HUDEP-2 (cell line): ENCODE measurements around the gene NME4.
"Not testable (repeated sequence)": the region's sequence is repeated elsewhere in the genome, so short reads cannot be mapped to it uniquely, and the experiment has no call there.

ENCODE experiments used
- DNase-seq, 76 experiments: peaks; one replicate each; lab custom pipeline; 2025; ENCODE audit not compliant: unreplicated experiment in 76 of 76; lab: John Stamatoyannopoulos, UW

The NME4 gene

DNA sequence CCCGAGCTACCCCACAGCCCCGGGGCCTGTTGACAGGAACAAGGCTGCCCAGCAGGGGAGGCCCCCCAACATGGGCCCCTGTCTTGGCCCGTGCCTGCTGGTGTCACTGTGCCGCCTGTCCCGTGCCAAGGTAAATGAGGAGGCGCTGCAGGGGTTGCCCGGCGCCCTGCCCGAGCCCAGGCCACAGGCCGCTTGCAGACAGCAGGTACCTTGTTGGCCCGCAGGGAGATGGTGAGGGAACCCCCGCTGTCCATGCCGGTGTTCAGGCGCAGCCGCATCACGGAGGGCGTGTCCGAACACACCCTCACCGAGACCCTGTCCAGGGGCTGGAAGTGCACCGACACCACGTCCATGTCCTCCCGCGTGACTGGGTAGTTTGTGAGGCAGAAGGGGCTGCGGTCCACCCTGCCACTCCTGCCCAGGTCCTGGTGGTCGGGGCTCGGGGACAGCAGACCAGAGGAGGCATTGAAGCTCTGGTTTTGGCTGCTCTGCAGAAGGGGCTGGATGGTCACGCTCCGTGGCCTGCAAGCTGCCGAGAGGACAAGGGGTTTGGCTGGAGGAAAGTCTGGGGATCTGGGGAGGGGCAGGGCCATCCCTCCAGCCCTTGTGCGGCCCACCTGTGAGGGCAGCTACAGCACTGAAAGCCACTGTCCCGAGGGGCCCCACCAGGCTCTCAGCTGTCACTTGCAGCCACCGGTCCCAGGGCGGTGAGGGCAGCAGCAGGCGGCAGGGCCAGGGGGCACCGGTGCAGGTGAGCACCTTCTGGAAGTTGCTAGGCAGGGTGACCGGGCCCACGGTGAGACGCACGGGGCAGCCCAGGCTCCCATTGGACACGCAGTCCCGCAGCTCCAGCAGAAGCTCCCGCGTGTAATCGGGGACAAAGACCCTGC is 20.8 kb upstream of the NME4 start:
- no peak for DNase-seq

DNA sequence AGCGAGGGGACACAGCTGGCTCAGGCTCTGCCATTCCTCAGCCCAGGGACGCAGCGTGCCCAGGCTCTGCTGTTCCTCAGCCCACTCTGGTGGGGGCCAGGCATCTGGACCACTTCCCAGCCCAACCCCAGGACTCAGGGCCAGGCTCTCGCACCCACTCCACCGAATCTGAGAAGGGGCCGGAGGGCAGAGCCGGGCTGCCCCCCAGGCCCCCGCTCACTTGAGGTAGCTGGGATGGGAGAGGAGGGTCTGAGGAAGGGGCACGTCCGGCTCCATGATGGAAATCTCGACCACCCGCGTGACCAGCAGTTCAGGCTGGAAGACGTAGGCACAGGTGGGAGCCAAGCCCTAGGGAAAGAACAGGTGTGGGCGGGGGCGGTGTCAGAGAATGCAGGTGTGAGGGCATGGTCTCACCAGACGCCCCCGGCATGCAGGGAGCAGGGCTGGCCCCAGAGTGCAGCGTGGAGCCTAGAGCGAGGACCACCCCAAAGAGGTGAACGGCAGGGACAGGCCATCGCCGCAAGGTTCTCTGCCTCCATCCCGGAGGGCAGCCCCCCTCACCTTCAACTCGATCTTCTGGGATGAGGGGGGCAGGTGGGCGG is 20.1 kb upstream of the NME4 start:
- DNase-seq: no peak

DNA sequence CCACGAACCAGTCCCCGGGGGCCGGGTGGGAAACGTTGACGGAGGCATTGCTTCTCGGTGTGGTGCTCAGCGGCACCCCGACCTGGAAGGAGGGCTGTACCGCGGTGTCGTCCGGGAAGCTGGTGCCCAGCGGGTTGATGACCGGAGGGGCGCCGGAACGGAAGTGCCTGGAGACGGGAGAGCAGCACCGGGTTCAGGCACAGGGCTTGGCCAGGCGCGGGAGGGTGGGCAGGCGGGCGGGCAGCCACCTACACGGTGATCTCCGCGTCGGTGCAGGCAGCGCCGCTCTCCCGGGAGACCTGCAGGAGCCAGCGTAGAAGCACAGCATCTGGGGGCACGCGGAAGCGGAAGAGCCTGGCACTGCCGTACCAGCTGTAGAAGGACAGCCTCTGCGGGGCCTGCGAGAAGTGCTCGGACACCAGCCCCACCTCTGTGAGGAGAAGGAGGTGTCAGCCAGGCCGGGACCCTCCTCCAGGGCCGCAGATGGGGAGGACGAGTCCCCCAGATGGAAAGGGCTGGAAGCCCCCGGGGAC is 19.5 kb upstream of the NME4 start:
- no peak for DNase-seq

DNA sequence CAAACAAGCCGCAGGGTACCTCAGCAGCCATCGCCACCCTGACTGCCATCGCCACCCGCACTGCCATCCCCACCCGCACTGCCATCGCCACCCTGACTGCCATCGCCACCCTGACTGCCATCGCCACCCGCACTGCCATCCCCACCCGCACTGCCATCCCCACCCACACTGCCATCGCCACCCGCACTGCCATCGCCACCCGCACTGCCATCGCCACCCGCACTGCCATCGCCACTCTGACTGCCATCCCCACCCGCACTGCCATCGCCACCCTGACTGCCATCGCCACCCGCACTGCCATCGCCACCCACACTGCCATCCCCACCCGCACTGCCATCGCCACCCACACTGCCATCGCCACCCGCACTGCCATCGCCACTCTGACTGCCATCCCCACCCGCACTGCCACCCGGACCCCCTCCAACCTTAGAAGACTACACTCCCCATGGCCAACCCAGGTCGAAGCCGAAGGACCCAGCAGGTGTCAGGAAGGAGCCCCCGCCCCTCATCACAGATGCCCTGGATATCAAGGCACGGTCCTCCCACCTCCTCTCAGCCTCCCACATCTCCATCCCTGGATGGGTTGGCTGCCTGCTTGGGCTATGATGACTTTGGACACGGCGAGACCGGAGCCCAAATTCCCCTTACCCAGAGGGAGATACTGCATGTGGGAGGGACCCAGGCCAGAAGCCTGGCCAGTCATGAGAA is 18.7 kb upstream of the NME4 start:
- not testable (repeated sequence) for DNase-seq

DNA sequence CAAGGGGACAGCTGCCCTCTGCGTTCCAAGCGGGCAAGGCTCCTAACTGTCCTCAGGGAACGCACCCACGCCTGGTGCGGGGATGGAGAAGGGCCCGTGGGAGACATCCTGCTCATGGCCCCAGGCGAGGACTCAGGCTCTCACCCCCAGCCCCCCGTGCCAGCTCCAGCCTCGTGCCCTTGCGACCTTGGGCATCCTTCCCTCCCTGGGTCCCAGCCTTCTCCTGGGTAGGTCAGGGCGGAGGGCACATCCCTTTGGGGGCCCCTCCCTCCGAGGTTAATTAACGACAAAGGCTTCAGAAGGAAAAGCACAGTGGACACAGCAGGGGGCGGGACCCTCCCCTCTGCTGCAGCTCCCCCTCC is 18.2 kb upstream of the NME4 start:
- DNase-seq: no peak

DNA sequence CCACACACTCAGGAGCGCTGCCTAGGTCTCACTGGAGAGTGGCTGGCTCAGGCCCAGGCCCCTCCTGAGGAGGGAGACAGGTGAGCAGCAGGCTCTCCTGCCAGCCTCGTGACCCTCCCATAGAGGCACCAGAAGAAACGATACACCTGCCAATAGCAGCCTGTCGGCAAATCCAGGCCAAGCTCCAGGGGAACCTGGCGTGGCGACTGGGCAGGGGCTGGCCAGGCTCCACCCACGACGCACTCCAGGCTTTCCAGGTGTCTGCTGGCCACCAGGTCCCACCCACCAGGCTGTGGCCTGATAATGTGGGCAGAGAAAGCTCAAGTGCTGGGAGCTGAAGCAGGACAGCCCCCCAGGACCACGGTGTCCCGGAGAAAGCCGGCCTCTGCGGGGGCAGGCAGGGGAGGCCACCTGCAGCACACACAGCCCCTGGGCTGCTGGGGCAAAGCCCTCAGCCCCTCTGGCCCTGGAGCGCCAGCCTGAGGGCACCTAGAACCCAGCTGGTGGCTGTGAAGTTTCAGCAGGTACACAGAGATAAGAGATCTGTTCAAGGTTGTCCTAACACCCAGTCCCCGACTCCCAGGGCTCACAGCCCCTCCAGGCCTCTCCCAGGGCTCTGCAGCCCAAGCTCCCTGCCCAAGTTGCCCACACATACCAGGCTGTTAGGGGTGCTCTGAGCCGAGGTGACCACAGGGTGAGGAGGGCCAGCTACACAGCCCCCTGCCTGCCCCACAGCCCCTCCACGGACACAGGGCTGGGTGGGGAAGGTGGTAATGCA is 17.6 kb upstream of the NME4 start:
- no peak for DNase-seq

DNA sequence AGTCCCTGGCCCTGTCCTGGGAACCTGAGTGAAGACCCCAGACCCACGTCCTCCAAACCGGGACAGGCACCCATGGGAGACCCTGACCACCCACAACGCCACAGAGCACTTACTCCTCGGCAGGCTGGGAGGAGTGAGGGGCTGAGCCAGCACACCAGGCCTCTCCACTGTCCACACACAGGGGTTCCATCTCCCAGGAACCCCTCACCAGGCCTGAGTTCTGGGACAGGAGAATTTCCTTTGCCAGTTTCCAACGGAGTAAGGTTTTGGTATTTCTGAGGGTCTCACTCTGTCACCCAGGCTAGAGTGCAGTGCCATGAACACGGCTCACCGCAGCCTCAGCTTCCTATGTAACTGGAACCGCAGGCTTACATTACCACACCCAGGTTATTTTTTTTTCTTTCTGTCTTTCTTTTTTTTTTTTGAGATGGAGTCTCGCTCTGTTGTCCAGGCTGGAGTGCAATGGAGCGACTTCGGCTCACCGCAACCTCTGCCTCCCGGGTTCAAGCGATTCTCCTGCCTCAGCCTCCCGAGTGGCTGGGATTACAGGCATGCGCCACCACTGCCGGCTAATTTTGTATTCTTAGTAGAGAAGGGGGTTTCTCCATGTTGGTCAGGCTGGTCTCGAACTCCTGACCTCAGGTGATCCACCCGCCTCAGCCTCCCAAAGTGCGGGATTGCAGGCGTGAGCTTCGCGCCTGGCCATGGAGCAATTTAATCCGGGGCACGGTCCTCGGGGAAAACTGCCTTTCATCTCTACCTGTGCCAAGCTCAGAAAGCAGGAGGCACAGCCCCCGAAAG is 16.8 kb upstream of the NME4 start:
- DNase-seq: no peak

DNA sequence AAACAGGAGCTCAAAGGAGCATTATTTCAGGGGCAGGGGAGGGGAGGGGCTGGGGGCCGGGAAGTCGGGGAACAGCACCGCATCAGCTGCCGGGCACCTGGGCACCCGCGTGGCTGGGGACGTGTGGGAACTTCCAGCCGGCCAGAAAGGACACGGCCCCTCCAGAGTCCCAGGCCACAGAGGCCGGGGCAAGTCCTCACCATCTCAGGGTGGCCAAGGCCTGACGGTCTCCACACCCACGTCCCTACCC is 16.3 kb upstream of the NME4 start:
- DNase-seq: no peak

DNA sequence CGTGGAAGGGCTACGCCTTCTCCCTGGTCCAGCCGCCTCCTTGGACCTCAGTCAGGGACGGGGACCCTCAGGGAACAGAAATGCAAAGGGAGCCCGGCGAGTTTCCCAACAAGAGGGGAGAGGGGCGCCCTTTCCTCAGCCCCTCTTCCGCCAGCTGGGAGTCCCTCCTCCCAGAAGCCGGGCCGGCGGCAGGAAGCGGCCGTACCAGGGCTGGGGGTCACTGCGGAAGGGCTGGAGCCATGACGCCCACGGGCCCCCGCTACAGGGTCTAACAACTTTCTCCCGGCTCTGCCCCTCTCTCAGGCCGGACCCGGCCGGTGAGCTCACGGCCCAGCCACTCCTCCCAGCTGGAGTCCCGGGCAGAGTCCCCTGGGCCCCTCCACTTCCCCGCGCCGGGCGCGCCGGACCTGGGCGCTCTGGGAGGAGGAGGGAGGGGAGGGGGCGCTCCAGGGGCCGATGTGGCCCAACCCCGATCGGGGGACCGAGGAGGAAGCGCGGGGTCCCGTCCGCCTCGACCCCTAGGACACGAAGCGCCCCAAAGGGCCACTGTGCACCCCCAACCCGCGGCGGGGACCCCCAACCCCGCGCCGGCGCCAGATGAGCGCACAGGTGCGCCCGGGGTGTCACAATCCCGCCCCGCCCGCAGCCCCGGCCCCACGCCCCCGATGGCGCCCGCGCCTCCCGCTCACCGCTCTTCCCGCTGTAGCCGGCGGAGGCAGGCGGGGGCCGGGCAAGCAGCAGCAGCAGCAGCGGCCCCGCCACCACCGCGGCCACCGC is 15.8 kb upstream of the NME4 start:
- DNase-seq: peak in 2 of 76 experiments; percentile 35 to 50

DNA sequence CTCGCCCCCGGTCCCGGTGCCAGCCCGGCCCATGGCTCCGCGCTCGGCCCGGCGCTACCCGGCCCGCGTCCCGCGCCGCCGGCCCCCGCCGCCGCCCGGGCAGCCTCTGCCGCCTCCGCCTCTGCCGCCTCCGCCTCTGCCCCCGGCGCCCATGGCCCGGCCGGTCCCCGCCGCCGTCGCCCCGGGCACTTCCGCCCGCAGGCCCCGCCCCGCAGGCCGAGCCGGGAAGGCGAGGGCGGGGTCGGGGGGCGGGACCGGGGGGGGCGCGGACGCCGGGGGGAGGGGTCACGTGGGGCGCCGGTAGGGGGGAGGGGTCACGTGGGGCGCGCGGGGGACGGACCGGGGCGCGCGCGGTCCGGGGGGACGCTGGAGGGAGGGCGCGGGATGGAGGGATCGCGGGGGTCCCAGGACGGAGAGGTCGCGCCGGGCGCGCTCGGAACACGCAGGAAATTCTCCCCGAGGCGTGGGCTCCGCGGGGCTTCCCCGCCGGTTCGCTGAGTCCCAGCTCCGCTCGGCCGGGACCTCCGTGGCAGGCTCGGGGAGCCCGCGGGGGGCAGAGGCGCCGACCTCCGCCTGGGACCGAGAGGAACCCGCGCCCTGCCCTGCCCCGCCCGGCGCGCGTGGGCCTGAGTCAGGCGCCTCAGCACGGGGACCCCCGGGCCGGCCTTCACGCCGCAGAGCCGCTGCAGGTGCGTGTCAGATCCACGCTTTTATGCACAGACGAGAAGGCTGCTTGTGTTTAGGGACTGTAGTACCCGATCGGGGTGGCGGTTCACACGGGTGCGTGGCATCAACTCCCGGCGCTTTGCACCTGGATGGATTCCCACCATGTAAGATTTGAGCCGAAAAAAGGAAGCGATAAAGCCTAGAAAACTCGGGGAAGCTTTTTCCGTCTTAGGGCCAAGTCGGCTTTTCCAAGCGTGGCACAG is 14.9 kb upstream of the NME4 start, which contains the start of gene PGAP6:
Gene PGAP6 (minus strand): TSS at position 190 of the 929 bp plus-strand sequence. CDS start 157 bp downstream, at position 33.
- DNase-seq: peak in 51 of 76 experiments; percentile 7 to 72 (median 53)

DNA sequence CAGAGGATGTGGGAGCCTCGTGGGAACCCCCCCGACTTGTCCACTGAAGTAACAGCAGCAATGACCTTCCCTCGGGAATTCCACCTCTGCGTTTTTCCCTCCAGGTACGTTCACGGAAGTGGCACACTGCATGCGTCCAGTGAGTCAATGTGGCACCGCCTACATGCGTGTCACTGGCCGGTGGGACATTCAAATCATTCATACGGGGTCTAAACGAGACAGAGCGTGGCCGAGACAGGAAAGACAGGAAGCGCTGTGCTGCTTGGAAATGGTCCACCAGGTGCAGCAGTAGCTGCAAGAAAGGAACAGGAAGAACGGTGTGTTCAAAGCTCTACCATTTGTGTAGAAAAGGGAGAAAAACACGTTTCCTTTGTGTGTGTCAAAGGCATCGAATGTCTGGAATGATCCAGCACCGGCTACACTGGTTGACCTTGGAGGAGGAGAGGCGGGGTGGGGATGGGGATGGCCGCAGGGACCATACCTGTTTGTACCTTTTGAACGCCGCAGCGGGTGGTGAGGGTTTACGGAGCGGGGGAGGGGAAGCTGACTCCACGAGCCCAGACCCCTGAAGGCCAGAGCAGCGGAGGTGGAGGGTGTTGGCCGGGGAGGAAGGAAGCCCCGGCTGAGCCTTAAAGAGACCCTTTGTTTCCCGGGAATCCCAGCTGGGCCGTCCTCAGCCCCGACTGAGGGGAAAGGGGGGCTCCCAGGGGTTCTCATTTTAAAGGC is 13.5 kb upstream of the NME4 start:
- no peak for DNase-seq

DNA sequence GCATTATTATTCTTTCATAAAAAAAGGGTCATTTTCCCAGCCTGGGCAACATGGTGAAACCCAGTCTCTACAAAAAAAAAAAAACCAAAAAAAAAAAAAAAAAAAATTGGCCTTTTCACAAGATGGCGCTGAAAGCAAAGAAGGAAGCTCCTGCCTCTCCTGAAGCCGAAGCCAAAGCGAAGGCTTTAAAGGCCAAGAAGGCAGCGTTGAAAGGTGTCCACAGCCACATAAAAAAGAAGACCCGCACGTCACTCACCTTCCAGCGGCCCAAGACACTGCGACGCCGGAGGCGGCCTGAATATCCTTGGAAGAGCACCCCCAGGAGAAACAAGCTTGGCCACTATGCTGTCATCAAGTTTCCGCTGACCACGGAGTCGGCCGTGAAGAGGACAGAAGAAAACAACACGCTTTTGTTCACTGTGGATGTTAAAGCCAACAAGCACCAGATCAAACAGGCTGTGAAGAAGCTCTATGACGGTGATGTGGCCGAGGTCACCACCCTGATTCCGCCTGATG is 10.3 kb upstream of the NME4 start:
- DNase-seq: peak in 5 of 76 experiments; percentile 14 to 31 (median 17)

DNA sequence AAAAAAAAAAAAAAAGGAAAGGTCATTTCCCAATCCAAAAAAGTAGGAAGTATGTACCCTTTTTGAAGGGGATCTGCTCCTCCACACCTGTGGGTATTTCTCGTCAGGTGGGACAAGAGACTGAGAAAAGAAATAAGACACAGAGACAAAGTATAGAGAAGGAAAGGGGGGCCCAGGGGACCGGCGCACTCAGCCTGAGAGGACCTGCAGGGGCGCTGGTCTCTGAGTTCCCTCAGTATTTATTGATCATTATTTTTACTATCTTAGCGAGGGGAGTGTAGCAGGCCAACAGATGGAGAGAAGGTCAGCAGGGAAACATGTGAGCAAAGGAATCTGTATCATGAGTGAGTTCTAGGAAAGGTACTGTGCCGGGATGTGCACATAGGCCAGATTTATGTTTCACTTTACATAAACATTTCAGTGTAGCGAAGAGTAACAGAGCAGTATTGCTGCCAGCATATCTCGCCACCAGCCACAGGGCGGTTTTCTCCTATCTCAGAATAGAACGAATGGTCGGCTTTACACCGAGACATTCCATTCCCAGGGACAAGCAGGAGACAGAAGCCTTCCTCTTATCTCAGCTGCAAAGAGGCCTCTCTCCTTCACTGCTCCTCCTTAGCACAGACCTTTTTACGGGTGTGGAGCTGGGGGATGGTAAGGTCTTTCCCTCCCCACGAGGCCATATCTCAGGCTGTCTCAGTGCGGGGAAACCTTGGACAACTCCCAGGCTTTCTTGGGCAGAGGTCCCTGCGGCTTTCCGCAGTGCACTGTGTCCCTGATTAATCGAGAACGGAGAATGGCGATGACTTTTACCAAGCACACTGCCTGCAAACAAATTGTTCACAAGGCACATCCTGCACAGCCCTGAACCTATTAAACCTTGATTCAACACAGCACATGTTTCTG is 9.0 kb upstream of the NME4 start:
- DNase-seq: peak in 71 of 76 experiments; percentile 24 to 86 (median 63)

DNA sequence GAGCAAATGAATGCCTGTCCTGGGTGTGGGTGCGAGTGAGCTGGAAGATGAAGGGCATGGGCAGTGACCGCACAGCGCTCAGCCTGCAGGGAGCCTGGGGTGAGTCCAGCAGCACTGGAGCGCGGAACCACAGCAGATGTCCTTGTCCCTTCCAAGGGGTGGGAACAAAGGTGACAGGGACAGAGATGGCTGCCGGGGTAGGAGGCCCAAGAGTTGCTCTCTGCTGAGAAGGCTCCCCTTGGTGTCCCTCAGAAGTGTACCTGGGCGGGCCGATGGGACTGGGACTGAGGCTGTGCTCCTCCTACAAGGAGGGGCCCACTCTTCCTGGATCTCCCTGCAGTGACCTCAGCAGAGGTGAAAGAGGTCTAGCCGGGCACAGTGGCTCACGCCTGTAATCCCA is 7.6 kb upstream of the NME4 start:
- no peak for DNase-seq

DNA sequence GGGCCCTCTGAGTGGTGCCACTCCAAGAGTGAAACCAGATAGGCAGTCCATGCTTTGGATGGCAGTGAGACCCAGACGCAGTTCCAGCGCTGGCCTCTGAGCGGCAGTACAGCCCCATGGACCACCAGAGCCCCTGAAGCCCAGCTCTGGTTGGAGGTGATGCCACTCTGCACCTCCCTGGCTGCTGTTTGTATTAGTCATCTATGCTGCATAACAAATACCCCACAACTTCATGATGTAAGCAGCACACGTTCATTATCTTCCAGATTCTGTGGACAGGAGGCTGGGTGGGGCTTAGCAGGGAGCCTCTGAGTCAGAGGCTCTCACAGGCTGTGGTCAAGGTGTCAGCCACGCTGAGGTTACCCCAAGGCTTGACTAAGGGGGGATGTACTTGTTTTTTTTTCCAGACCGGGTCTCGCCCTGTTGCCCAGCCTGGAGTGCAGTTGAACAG is 5.1 kb upstream of the NME4 start:
- DNase-seq: peak in 66 of 76 experiments; percentile 20 to 80 (median 54)

DNA sequence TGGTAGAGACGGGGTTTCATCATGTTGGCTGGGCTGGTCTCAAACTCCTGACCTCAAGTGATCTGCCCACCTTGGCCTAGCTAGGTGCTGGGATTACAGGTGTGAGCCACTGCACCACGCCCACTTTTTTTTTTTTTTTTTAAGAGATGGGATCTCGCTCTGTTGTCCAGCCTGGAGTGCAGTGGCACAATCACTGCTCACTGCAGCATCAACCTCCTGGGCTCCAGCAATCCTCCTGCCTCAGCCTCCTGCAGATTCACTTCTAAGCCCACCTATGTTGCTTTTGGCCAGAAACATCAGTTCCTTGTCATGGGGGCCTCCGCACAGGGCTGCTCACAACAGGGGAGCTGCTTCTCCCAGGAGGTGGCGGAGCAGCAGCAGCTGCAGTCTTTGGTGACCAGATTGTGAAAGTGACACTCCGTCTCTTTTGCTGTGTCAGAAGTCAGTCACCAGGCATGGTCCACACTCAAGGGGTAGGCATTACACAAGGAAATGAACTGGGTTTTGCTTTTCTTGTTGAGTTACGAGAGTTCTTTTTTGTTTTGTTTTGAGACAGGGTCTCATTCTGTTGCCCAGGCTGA is 4.5 kb upstream of the NME4 start:
- DNase-seq: no peak
